HG03095 (cell line): ENCODE results near the gene SP7.
"Not testable (repeated sequence)": the region's sequence is repeated elsewhere in the genome, so short reads cannot be mapped to it uniquely, and the experiment has no call there.

Source experiments
- ATAC-seq: cut with Tn5 transposase; IDR thresholded peaks from one replicate; pipeline ENCODE4 v1.9.1; 2021; ENCODE audit warnings: moderate library complexity; ENCODE audit not compliant: unreplicated experiment

The SP7 gene

GRCh38 chr12:53347905-53348304, 11.8 kb upstream of the SP7 start:
- ATAC-seq = no peak

GRCh38 chr12:53346491-53346890, 10.3 kb upstream of the SP7 start:
- ATAC-seq = no peak

DNA sequence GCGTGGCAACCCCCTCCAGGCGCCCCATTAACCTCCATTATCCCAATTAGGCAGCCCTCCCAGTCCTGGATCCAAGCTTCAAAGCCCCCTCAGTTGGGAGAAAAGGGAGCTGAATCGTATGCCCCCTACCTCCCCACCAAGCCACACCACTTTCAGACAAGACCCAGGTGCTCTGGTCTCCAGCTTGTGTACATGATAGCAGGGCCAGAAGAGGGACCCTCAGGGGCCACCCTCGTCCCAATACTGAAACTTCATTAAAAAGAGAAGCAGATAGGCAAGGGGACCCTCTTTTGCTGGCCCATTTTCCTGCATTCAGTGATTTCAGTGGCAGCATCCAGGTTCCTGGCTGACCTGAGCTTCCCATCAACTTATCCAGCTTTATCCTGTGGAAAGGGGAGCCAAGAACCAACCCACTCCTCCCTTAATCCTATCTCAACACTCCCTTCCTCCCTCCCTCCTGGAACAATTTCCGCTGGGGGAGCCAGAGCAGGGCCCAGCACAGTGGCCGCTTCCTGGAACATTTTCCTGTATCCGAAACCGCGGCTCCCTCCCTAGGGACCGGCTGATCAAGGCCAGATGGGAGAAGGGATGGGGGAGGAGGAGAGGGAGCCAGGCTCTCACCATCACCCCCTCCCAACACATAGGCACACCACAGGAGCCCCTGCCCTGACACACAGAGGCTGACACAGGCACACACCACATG, 9.5 kb upstream of the SP7 start:
- ATAC-seq = no peak

DNA sequence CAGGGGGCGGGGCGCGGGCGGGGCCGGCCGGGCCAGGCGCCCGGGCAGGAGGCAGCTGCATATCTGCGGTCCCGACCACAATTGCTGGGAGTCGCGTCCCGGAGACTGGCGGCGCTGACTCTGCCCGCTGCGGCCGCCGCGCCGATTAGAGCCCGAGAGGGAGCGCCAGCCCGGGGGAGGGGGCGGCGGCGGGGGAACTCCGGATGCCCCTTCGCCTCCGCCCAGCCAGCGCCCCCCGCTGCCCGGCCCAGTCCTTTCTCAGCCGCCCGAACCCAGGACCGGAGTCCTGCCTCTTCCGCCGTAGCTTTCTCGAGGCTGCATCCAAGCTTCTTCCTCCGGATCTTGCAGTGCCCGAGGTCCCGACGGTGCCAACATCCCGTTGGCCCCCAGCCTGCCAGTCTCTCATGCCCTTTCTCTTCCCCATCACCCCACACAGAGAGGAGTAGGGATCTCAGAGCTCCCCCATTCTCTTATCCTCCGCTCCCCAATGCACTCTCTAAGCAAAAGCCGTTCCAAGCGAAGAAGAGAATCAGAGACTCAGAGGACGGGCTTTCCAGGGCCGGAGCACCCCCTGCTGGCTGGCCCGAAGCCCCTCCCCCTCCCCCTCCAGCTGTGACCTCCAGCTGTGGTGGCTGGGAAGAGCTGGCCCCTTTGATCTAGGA, 8.8 kb upstream of the SP7 start:
- ATAC-seq = peak; percentile 62

DNA sequence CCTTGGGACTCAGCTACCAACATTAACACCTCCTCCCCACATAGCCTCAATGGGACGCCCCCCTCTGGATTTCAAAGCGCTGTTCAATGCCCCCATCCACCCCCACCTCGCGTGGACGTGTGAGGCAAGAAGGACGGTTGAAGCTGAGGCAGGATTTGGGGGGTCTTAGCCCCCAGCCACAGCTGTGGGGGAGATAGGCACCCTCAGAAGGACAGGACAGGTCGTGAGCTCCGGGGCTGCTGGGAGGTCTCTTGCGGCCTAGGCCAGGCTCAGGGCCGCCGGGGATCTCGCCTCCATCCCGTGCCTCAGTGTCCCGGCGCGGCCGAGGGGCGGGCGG, 8.3 kb upstream of the SP7 start:
- ATAC-seq = no peak

- no peak for ATAC-seq
These were observed 7.8 kb upstream of the SP7 start for GRCh38 chr12:53343969-53344368.

- no peak for ATAC-seq
These were observed 7.3 kb upstream of the SP7 start for GRCh38 chr12:53343449-53343848.

DNA sequence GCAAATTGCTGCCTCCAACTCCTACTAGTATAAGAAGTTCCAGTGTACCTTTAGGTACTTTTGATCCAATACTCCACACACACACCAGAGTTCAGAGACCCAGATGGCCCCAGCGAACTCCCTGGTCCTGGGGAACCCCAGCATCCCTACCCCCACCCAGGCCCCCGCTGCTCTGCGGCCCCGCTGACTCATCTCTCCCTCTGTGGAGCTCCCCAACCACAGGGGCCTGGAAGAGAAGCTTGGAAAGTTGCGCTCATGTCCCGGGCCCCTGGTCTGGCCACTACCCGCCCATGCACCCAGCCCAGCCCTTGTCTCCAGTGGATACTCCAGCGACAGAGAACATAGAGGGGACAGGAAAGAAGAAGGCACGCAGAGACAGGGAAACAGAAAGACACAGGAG, 4.2 kb upstream of the SP7 start:
- no peak for ATAC-seq

- ATAC-seq = no peak
These were observed 2.8 kb upstream of the SP7 start for GRCh38 chr12:53338916-53339315.

- ATAC-seq = no peak
These were observed 1.9 kb upstream of the SP7 start for GRCh38 chr12:53338017-53338416.

- ATAC-seq = no peak
These were observed 1.3 kb downstream of the SP7 start for GRCh38 chr12:53334822-53335221.

- no peak for ATAC-seq
These were observed 2.3 kb downstream of the SP7 start for GRCh38 chr12:53333845-53334244.

DNA sequence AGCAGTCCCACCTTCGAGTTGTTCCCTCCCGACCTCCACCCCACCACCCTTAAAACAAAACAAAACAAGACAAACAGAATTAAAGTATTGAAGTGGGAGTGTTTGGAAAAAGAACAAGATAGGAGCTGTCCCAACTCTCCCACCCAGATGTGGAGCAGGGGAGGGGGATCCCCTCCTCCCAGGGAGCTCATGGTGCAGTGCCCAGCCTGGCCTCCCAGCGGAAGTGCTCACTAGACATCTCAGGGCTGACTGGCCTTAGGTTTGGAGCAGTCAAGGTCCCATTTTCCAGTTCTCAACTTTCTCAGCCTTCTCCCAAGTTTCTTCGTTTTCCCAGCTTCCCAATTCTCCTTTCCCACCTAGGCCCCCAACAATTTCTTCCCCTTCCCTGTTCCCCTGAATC, 2.9 kb downstream of the SP7 start:
- no peak for ATAC-seq

GRCh38 chr12:53332744-53333143, 3.4 kb downstream of the SP7 start:
- ATAC-seq = no peak

GRCh38 chr12:53332339-53332738, 3.8 kb downstream of the SP7 start:
- ATAC-seq = not testable (repeated sequence)

GRCh38 chr12:53330671-53331070, 5.5 kb downstream of the SP7 start:
- ATAC-seq = no peak

DNA sequence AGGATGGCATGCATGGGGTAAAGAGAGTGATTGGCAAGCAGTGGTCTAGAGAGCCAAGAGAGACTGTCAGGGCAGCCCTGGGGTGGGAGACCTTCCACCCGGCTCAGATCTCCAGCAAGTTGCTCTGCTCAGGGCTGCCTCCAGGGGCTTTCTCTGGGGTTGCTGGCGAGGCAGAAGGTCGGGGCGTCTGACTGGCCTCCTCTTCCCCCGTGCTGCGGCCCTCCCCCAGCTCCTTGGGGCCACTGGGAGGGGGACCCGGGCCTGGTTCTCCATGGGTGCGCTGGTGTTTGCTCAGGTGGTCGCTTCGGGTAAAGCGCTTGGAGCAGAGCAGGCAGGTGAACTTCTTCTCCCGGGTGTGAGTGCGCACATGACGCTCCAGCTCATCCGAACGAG, 8.1 kb downstream of the SP7 start:
- ATAC-seq = no peak

GRCh38 chr12:53327435-53328042, 8.6 kb downstream of the SP7 start:
- ATAC-seq = no peak

DNA sequence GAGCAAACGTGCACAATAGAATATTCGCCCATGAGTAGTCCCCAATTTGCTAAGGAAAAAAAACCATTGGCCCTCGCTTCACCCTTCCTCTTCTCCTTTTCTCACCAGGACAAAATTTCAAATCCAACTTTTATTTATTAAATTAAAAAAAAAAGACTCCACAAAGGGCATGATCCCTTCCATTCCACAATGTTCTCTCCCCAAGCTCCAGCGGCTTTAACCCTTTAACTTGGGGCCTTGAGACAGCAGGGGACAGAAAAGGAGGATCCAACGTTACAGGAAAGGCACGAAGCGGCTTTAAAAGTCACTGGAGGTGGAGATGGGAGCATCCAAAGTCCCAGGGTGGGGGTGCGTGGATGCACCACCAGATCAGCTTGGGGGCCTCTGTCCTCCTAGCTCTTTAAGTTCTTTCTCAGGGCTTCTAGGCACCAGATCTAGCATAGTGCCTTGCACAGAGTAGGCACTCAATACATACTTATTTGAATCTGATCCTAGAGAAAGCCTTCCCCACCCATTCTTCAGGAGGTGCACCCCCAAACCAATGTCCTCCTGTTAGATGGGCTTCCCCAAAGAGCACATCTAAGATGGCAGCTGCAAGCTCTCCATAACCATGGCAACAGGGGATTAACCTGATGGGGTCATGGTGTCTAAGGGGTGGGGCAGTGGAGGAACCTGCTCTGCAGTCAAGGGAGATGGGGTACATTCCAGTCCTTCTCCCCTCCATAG, 9.5 kb downstream of the SP7 start:
- no peak for ATAC-seq

GRCh38 chr12:53325511-53326061, 10.6 kb downstream of the SP7 start:
- ATAC-seq = no peak

- ATAC-seq = peak; percentile 57
These were observed 11.2 kb downstream of the SP7 start for GRCh38 chr12:53324779-53325510.
